SU-DHL-6 (cell line): ENCODE results near the gene RASA3.

Experiments
- EZH2phosphoT487 ChIP-seq: fragments of 200-600 bp; sonication (generic), shearing (Covaris generic); conservative IDR thresholded peaks from 2 replicates; pipeline ENCODE4 v1.6.1; 2018; ENCODE audit warnings: mild to moderate bottlenecking, antibody characterized with exemption, low read length, moderate library complexity, mixed read lengths
- TF ChIP-seq, protein P1 (sequence below): fragments of 200-600 bp; sonication (generic); IDR thresholded peaks from one replicate; pipeline ENCODE4 v1.5.1; 2017; ENCODE audit warnings: antibody characterized with exemption, mild to moderate bottlenecking, low read length, moderate library complexity; ENCODE audit not compliant: insufficient read depth, poor library complexity, severe bottlenecking

DNA sequence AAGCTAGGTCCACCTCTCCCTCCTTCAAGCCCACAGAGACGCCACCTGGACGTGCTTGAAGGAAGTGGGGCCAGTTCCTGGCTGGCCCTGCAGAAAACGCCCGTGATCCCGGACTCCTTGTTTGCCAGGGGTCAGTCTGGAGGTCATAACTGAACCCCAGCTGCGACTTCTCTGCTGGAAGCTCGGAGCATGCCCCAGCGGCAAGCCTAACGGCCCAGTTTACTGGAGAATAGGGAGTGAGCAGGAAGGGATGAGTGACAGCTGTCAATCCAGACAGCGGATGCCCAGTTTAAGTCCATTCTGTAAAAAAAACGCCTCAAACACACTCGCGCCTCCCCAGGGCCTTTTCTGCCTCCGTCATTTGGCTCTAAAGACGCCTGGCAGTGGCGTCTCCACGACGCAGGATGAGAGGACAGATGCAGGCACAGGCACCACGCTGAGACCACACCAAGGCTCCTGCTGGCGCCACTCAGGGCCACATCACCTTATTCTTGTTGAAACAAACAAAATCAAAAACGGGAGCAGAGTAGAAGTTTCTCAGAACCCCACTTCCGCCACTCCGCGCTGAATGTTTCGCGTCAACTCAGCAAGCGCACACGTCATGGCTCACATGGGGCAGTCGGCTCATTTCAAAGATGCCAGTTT is 57.6 kb downstream of the RASA3 start:
- TF ChIP-seq, protein P1, sequence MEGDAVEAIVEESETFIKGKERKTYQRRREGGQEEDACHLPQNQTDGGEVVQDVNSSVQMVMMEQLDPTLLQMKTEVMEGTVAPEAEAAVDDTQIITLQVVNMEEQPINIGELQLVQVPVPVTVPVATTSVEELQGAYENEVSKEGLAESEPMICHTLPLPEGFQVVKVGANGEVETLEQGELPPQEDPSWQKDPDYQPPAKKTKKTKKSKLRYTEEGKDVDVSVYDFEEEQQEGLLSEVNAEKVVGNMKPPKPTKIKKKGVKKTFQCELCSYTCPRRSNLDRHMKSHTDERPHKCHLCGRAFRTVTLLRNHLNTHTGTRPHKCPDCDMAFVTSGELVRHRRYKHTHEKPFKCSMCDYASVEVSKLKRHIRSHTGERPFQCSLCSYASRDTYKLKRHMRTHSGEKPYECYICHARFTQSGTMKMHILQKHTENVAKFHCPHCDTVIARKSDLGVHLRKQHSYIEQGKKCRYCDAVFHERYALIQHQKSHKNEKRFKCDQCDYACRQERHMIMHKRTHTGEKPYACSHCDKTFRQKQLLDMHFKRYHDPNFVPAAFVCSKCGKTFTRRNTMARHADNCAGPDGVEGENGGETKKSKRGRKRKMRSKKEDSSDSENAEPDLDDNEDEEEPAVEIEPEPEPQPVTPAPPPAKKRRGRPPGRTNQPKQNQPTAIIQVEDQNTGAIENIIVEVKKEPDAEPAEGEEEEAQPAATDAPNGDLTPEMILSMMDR = no peak
- no peak for TF ChIP-seq EZH2phosphoT487
